ENCODE measurements around the gene CACNB1.
A peak's percentile ranks its signal among the peaks of the same experiment; 100 is the strongest.

Gene CACNB1

DNA sequence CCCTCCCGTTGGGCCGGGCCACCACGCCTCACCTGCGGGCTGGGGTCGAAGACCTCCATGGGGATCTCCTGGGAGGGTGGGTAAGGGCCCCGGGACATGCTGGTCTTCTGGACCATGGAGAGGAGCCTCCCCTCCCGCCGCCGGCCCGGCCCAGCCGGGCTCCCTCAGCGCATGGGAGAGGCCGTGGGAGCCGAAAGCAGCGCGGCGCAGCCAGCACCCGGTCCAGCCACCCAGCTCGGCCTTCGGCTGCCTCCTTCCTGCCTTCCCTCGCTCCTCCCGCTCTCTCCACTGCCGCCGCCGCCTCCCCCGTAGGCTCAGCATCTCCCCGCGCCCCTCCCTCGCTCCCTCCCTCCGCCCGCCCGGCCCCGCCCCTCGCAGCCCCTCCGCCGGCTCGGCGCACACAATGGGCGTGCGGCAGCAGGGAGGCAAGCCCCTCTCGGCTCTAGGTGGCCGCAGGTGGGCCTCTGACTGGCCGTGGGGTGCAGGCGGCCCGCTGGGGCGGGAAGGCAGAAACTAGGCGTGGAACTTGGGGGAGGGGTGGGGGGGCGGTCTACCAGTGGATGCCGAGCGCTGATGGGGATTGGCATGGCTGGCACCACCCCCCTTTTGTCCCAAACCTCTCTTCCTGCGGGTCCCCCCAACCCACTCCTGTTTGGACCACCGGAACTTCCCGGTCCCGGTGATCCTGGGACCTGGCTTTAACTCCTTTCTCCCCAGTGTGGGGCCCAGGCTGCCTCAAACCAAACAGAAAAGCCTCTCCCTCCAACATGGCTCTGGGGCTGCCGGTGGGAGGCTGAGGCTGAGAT is at the start of gene CACNB1:
Gene CACNB1 (minus strand): TSS at position 290 of the 806 bp plus-strand sequence. CDS start 174 bp downstream, at position 116.
- peak; percentile 16 to 17 for DNase-seq

DNA sequence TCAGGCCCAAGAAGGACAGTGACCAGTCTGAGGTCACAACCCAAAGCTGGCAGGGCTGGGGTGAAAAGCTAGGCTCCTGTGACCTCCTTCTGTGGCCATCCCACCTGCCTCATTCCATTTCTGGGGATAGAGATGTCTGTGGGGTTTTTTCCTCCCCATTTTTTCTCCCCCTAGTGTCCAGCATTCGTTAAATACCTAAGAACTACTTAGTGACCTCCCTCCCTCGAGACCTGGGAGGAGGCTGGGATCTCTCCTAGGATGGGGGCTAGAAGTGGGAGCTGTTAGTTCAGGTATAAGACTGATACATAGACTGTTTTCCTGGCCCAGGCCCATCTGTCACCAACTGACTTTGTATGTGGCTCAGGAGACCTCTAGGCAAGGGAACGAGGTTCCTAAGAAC is 48.8 kb upstream of the CACNB1 start:
- no peak for DNase-seq

GRCh38 chr17:39244600-39245570 is 47.4 kb upstream of the CACNB1 start:
- DNase-seq = peak; percentile 47 to 71

DNA sequence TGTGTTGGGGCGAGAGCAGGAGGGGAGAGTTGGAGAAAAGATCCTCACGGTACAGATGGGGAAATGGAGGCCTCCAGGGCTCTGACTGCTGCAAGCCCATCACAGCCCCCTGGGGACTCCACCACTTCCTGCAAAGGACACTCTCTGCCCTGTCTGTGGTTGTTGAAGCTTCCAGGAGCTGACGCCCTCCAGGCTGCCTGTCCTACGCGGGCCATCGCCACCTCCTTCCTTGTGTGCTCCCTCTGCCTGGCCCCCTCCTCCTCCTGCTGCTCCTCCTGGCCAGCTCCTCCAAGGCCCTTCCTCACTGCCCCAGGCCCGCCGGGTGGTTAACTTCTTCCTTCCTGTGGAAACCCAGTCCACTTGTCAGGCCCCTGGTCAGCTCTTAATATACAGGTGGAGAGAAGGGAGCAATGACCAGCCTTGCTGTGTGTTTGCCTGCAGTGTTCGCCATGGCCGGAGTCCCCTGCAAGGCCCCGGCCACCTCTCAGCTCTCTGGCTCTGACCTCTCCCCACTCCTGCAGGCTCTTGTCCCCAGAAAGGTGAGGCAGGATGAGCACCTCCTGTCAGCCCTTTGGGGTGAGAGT is 46.6 kb upstream of the CACNB1 start:
- DNase-seq = no peak

GRCh38 chr17:39243155-39243554 is 45.7 kb upstream of the CACNB1 start:
- no peak for DNase-seq

- DNase-seq = no peak
Measured at GRCh38 chr17:39240631-39241030, 43.2 kb upstream of the CACNB1 start.

- no peak for DNase-seq
Measured at GRCh38 chr17:39239640-39240314, 42.3 kb upstream of the CACNB1 start.

DNA sequence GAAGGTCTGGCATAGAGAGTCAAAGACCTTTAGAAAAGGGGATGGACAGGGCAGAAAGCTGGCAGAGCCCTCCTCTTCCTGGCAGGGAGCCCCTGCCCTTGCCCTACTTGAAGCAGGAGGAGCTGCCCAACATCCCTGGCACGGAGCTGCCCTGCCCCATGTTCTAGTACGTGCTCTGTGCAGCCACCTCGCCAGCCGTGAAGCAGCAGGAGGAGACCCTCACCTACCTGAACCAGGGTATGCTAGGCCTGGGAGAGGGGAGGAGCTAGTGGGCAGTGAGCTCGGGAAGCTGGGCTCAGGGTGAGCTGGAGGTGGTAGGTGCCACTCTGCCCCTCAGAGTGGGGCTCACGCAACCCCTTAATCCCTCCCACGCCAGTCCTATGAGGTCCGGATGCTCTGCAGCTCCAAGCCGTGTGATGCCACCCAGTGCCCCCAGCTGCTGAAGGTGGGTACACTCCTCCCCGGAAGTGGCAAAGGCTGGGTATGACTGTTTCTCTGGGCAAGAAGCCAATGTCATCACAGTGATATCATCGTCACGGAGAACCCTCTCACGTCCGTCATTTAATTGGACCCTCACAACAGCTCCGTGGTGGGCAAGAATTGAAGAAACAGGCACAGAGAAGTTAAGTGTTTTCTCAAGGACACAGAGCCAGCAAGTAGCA is 41.0 kb upstream of the CACNB1 start:
- DNase-seq = peak in 1 of 2 donors; percentile 54

DNA sequence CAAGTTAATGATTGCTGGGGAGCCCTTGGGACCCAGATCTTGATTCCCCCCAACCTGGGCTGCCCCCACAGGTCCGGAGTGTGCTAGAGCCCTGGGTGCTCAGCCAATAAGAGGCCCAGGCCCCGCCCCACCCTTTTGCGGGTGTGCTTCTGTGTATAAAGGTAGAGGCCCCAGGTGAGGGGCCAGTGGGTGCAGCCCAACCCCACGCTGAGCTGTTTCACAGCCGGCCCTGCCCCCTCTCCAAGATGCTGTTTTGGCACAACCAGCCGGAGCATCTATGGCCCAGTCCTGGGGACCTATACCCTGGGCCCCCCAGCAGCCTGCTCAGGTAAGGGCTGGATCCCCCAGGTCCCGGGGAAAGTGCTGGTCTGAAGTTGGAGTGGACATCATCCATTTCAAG is 40.1 kb upstream of the CACNB1 start:
- no peak for DNase-seq

- no peak for DNase-seq
Measured at GRCh38 chr17:39236981-39237441, 39.5 kb upstream of the CACNB1 start.

DNA sequence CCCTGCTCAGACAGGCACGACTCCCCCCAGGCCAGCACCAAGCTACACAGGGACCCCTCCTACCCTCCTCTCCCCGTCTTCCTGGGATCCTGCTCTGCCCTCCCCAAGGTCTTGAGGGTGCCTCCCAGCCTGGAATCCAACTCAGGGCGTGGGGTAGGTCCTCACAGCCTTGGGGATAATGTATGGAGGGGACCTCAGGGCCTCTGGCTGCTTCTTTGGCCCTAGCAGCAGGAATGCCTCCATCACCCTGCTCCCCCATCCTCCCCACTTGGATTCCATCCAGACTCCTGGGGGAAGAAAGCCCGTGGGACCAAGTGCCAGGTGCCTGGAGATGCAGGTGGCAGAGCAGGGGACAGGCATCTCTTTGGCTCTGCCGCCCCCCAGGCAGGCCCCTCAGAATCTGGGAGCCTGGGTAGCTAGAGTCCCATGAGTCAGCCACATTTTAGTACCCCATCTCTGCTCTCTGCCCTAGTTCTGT is 39.0 kb upstream of the CACNB1 start:
- DNase-seq = no peak

DNA sequence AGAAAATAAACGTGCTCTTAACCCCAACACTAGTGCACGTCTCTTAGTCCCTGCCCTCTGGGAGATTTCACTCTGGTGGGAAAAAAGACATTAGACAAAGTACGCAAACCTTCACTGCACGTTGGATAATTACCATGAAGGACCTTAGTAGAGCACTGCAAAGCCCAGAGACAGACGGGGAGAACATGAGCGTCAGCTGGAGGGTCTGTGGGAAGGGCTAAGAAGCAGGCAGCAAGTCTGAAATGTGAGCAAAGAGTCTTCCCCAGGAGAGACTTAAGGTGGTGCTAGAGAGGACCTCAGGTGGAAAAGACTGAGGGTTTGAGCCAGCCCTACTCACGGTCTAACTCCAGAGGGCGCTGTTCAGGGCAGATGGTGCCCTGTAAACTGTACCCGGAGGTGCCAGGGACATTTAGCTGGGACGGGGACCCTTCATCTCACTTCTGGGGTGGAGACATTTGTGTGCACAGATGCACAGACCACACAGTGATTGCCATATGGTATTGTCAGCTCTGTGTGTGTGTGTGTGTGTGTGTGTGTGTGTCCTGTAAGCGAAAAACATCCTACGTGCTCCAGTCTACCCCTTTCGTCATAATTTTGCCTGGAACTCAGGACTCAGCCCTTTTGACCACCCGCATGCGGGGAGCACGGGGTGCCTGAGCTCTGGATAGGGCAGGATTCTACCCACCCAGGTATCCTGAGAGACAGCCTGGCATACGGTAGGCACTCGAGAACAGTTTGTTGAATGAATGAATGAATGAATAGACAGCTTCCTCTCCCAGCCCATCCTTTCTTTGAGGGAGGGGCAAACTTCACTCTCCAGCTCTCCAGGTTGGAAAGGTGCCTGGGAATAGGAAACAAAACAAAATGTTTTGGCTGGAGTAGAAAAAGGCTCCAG is 38.3 kb upstream of the CACNB1 start:
- peak in 1 of 2 donors; percentile 82 for DNase-seq

DNA sequence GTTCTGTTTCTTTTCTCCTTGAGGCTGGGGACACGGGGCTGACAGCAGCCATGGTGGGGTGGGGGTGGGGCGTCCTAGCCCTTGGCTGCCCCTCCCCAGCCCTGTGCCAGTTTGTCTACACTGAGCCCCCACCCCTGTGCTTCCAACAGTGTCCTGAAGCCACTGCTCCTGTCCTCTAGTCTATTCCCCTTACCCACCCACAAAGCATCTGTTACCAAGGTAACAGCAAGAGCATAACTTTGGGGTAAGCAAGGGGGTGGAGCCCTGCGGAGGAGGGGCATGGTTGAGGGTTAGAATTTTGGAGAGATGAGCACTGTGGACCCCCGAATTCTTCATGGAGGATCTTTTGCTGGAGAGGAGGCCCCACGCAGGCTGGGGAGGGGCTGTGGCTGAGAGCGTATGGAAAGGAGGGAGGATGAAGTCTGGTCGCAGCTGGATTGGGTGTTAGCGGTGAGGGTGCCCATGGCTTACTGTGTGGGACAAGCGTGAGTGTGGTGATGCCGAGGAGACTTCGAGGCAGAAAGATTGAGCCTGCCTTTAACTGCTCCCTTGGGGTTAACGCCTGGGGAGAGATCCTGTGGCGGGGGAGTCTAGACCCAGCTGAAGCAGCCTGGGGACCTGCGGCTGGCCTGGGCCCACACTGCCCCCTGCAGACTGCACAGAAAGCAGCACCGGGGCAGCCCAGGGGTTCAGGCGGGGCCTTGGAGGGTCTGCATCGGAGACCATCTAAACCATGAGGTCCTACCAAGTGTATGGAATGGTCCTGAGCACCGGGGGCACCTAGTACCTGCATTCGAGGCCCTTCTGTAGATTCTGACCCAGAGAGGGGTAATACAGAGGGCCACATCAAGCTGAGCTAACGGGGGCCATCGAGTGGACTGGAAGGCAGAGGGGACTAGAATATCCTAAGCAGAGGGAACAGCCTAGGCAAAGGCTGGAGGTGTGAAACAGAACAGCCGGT is 34.4 kb upstream of the CACNB1 start:
- peak in 1 of 2 donors; percentile 52 for DNase-seq

DNA sequence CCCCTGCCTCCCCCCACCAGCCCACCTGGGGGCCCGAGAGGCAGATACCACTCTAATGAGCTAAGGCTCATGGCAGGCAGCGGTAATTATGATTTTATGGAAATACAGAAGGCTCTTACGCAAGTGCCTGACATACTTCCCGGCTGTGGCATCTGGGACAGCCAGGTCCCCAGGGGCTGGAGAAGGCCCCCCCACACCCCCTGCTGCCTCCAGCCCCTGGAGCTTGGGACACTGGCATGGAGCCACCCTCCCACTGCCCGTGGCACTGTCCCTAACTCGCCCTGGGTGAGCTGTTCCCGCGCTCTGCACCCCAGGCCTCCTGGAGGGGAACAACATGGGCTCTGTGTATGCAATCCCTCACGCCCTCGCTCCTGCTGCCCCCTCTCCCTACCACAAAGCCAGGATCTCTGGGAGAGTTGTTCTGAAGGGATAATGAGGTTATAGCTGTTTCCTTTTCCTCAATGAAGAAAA is 33.7 kb upstream of the CACNB1 start:
- no peak for DNase-seq

DNA sequence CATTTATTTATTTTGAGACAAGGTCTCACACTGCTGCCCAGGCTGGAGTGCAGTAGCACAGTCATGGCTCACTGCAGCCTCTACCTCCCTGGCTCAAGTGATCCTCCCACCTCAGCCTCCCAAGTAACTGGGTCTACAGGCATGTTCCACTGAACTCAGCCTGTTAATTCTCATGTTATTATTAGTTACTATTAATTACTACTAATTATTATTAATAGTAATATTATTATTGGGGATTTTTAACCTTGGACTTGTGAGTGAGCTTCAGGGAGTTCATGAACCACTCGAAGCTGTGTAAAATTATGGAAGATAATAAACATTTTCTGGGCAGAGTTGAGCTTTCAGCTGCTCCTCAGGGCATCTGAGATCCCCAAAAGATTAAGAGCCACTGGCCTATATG is 32.9 kb upstream of the CACNB1 start:
- DNase-seq = no peak

DNA sequence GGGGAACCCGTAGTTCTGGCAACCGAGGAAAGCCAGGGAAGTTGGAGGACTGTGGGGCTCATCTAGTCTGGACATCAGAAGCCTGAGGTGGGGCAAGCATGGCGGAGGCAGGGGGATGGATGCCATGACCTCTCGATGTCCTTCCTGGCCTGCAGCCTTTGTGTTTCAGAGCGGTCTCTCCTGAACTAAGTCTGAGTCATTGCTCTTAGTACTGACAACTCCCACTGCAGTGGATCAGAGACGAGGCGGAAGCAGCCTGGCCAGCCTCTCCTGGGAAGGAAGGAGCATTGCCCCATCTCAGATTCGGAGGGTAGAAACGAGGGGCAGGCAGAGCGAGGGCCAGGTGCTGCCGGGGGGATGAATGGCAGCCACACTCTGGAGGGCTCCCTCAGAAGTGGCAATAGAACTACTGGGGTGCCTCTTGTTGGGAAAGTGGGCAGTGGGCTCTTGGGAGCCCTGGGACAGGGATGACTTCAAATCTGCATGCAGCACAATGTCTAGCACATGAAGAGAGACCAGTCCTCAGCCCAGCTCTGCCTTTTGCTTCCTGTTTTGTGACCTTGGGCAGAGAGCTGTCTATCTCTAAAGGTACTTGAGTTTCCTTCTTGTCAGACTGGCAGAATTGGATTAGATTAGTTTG is 31.9 kb upstream of the CACNB1 start:
- DNase-seq = no peak

GRCh38 chr17:39227364-39227919 is 30.0 kb upstream of the CACNB1 start:
- DNase-seq = no peak

DNA sequence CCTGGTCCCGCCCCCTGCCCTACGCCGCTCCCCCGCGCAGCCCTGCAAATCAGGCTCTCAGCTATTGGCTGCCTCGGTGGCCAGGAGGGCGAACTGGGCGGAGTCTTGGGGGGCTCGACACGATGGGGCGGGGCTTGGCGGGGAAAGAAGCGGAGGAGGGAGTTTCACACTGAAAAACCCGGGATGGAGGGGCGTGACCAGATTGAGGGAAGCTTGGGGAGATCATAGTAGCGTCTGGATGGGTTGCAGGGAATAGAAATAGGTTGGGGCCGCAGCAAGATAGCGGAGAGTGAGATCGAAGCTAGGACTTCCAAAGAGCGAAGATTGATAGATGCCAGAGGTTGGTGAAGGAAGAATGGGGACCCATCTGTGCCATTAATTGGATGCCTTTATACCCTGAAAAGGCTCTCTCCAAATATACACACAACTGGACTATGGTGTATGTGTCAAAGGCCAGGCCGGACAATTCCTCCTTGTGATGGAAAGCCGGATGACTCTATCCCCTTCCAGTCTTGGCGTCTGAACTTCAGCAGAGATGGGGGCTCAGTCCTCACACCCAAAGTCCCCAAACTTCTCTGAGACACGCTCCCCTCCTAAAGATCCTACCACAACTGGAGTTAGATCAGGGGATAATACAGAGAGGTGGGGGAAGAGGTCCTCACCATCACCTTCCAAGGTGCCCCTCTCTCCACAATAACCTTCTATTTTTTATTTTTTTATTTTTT is 28.7 kb upstream of the CACNB1 start:
- no peak for DNase-seq

Measured in bone marrow (tissue), 2 donors.